Neuronal stem cell (in vitro differentiated cells): ENCODE results near the gene HOOK2.

Experiments
- DNase-seq: peaks from one replicate; pipeline ENCODE4 v3.0.0-alpha.2; 2013; ENCODE audit warnings: low spot score
- H2AFZ ChIP-seq: one replicate; pipeline ENCODE4 v1.6.1; 2013; ENCODE audit warnings: mild to moderate bottlenecking, low read length, inconsistent platforms
- H2AK5ac ChIP-seq: 2 replicates; pipeline ENCODE4 v1.6.1; 2013; ENCODE audit warnings: low read depth, mild to moderate bottlenecking, inconsistent platforms, low read length, moderate library complexity, mixed read lengths
- H2BK120ac ChIP-seq: 2 replicates; pipeline ENCODE4 v1.6.1; 2013; ENCODE audit warnings: low read depth, mild to moderate bottlenecking, inconsistent platforms, low read length, moderate library complexity, mixed read lengths
- H2BK12ac ChIP-seq: one replicate; pipeline ENCODE4 v1.6.1; 2013; ENCODE audit warnings: low read length, inconsistent platforms
- H2BK15ac ChIP-seq: 2 replicates; pipeline ENCODE4 v1.6.1; 2013; ENCODE audit warnings: mild to moderate bottlenecking, low read length, inconsistent platforms, mixed read lengths
- H2BK5ac ChIP-seq: one replicate; pipeline ENCODE4 v1.6.1; 2013; ENCODE audit warnings: inconsistent platforms, mild to moderate bottlenecking, low read length, moderate library complexity
- H3K14ac ChIP-seq: one replicate; pipeline ENCODE4 v1.6.1; 2013; ENCODE audit warnings: low read length, inconsistent platforms
- H3K18ac ChIP-seq: 2 replicates; pipeline ENCODE4 v1.6.1; 2013; ENCODE audit warnings: low read length, inconsistent platforms
- H3K23ac ChIP-seq: 2 replicates; pipeline ENCODE4 v1.6.1; 2013; ENCODE audit warnings: low read depth, mild to moderate bottlenecking, mixed read lengths, low read length, inconsistent platforms; ENCODE audit not compliant: poor library complexity
- H3K27ac ChIP-seq: replicated peaks from 3 replicates; pipeline ENCODE4 v1.5.1; 2013; ENCODE audit warnings: low read length, inconsistent platforms
- H3K27me3 ChIP-seq, 3 experiments: 2 replicates each; pipeline ENCODE4 v1.6.1; 2013; ENCODE audit warnings: low read length in 3 of 3, mild to moderate bottlenecking in 2 of 3, inconsistent platforms in 1 of 3, low read depth in 1 of 3, mixed read lengths in 1 of 3, moderate library complexity in 1 of 3; ENCODE audit not compliant: control insufficient read depth in 3 of 3, insufficient read depth in 3 of 3
- H3K36me3 ChIP-seq, 2 donors: replicated peaks in 1 of 2; 2 replicates each; pipeline ENCODE4 v1.6.1; 2013; ENCODE audit warnings: low read length in 2 of 2; ENCODE audit not compliant: control insufficient read depth in 2 of 2, insufficient read depth in 2 of 2
- H3K4ac ChIP-seq: 2 replicates; pipeline ENCODE4 v1.6.1; 2013; ENCODE audit warnings: inconsistent platforms, mild to moderate bottlenecking, low read length, moderate library complexity
- H3K4me1 ChIP-seq, 2 donors: 1 replicate in 1 of 2; 2 replicates in 1 of 2; pipeline ENCODE4 v1.6.1; 2013; ENCODE audit warnings: low read length in 2 of 2, low read depth in 1 of 2; ENCODE audit not compliant: control insufficient read depth in 2 of 2, insufficient read depth in 1 of 2
- H3K4me2 ChIP-seq: one replicate; pipeline ENCODE4 v1.6.1; 2013; ENCODE audit warnings: mild to moderate bottlenecking, low read length, inconsistent platforms; ENCODE audit not compliant: insufficient read depth, poor library complexity, severe bottlenecking
- H3K4me3 ChIP-seq, 2 donors: 2 replicates each; pipeline ENCODE4 v1.5.1; 2013; ENCODE audit warnings: low read length in 2 of 2, mild to moderate bottlenecking in 2 of 2, inconsistent platforms in 1 of 2, moderate library complexity in 1 of 2
- H3K79me1 ChIP-seq: one replicate; pipeline ENCODE4 v1.6.1; 2013; ENCODE audit warnings: low read depth, mild to moderate bottlenecking, inconsistent platforms, low read length, moderate library complexity
- H3K9ac ChIP-seq: one replicate; pipeline ENCODE4 v1.6.1; 2013; ENCODE audit warnings: mild to moderate bottlenecking, low read depth, low read length, inconsistent platforms; ENCODE audit not compliant: poor library complexity
- H3K9me3 ChIP-seq, 2 donors: replicated peaks in 1 of 2; 2 replicates each; pipeline versions ENCODE3 to v1.6.1; 2013; ENCODE audit warnings: low read length in 2 of 2, mild to moderate bottlenecking in 2 of 2, inconsistent platforms in 1 of 2, low read depth in 1 of 2, mixed read lengths in 1 of 2, moderate library complexity in 1 of 2; ENCODE audit not compliant: control insufficient read depth in 2 of 2, insufficient read depth in 1 of 2
- H4K8ac ChIP-seq: one replicate; pipeline ENCODE4 v1.6.1; 2013; ENCODE audit warnings: low read depth, mild to moderate bottlenecking, inconsistent platforms, low read length, moderate library complexity
- H4K91ac ChIP-seq: one replicate; pipeline ENCODE4 v1.6.1; 2013; ENCODE audit warnings: low read length, low read depth, mild to moderate bottlenecking, inconsistent platforms; ENCODE audit not compliant: poor library complexity
- WGBS, 2 donors: extraction: QIAGEN DNeasy Blood & Tissue Kit; methylation state at CpG; one replicate each; pipeline ENCODE4 v1.1.7; 2013; ENCODE audit warnings: missing lambda C conversion rate in 2 of 2, mixed read lengths in 1 of 2; ENCODE audit not compliant: insufficient read length in 2 of 2, insufficient replicate concordance in 1 of 2; ENCODE audit errors: extremely low coverage in 2 of 2; 5-methylcytosine and 5-hydroxymethylcytosine counted together

Gene HOOK2

DNA sequence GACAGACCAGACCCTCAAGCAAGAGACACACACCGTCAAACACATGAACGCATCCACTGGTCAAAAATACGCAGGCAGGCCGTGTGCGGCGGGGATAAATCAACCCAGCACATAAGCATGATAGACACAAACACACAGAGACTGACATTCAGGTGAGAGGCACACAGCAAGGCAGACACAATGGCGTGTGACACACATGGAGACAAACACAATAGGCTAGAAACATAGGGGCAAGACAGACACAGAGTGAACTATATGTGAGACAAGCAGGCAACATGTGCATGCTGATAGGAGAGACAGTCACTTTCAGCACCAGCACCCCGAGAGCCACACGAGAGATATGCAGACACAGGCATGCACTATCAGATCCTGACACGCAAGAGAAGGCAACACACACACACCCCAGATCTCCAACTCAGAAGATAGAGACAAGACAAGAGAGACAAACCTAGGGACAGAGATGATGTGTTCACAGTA lies 9.1 kb upstream of the HOOK2 start:
- no peak overlapping the region for H2BK15ac ChIP-seq
- no peak overlapping the region for H3K4ac ChIP-seq
- H3K9ac ChIP-seq, result peak overlapping the region; percentile 56
- DNase-seq, result no peak
- H3K79me1 ChIP-seq, result no peaks in the 10 kb centered on the region
- no peak overlapping the region for H3K4me2 ChIP-seq
- H3K4me1 ChIP-seq, result peaks cover 21 to 53% of the 10 kb centered on the region in 2 donors
- H3K27ac ChIP-seq, result no peak overlapping the region
- H3K36me3 ChIP-seq, result no peaks in the 10 kb centered on the region
- no peak overlapping the region for H2BK12ac ChIP-seq
- peak overlapping the region; percentile 20 for H2AK5ac ChIP-seq
- H3K23ac ChIP-seq, result no peak overlapping the region
- peak overlapping the region; percentile 96 for H2BK5ac ChIP-seq
- H3K14ac ChIP-seq, result no peak overlapping the region
- H3K18ac ChIP-seq, result peak overlapping the region; percentile 9
- H2BK120ac ChIP-seq, result no peak overlapping the region
- no peaks in the 10 kb centered on the region for H3K9me3 ChIP-seq
- H4K8ac ChIP-seq, result no peak overlapping the region
- no peaks in the 10 kb centered on the region for H3K27me3 ChIP-seq
- H4K91ac ChIP-seq, result no peak overlapping the region
- WGBS, 2 donors, result no CpG with 5 or more reads among the region's 10 CpGs
- no peak overlapping the region for H3K4me3 ChIP-seq
- no peak overlapping the region for H2AFZ ChIP-seq

DNA sequence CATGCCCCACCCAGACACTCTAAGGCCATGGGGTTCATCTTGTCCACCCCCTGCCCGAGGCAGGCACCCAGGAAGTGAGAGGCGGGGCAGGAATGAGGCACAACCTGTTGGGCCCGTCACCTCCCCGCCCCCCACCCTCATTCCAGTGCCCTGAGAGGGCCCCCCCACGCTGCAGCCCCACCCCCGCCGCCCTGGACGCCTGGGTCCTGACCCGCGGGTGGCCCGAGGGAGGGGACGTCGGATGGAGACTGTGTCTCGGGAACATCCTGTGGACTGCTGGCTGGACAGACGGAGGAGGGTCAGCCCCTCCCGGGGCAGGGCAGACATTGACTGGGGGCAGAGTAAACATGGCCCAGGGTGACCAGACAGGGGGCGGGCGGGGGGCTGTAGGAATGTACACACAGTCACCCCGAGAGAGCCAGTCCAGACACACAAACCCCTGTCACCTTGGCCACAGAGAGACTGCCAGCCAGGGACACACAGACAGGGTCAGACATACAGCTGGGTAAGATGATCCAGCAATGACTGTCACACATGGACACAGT lies 8.6 kb upstream of the HOOK2 start:
- H3K23ac ChIP-seq, result no peak overlapping the region
- no peaks in the 10 kb centered on the region for H3K36me3 ChIP-seq
- no peak overlapping the region for H3K4ac ChIP-seq
- H3K4me2 ChIP-seq, result no peak overlapping the region
- H3K27ac ChIP-seq, result no peak overlapping the region
- DNase-seq, result no peak
- H3K18ac ChIP-seq, result peak overlapping the region; percentile 23
- H4K91ac ChIP-seq, result no peak overlapping the region
- H2BK120ac ChIP-seq, result no peak overlapping the region
- whole genome bisulfite sequencing, 2 donors, result no CpG with 5 or more reads among the region's 19 CpGs
- H3K14ac ChIP-seq, result no peak overlapping the region
- no peaks in the 10 kb centered on the region for H3K79me1 ChIP-seq
- peak overlapping the region; percentile 20 for H2AK5ac ChIP-seq
- peak overlapping the region; percentile 26 for H2BK15ac ChIP-seq
- no peak overlapping the region for H4K8ac ChIP-seq
- peak overlapping the region; percentile 56 for H3K9ac ChIP-seq
- peak overlapping the region in 1 of 2 donors; percentile 46 for H3K4me3 ChIP-seq
- H3K27me3 ChIP-seq, result no peaks in the 10 kb centered on the region
- H2BK12ac ChIP-seq, result no peak overlapping the region
- H3K4me1 ChIP-seq, result peaks cover 19 to 54% of the 10 kb centered on the region in 2 donors
- no peak overlapping the region for H2AFZ ChIP-seq
- H3K9me3 ChIP-seq, result no peaks in the 10 kb centered on the region
- peak overlapping the region; percentile 96 for H2BK5ac ChIP-seq

GRCh38 chr19:12783291-12783848 lies 8.0 kb upstream of the HOOK2 start:
- Histone ChIP-seq H3K79me1 (no peaks in the 10 kb centered on the region), H3K27me3 (peaks cover 0 to under 1% (median 0%) of the 10 kb centered on the region in 3 experiments), H2AK5ac (peak overlapping the region; percentile 99), H3K23ac (no peak overlapping the region), H3K4me2 (peak overlapping the region; percentile 94), H3K4ac (no peak overlapping the region), H3K4me1 (peaks cover 21 to 54% of the 10 kb centered on the region in 2 donors), H3K36me3 (no peaks in the 10 kb centered on the region), H3K9ac (peak overlapping the region; percentile 94), H2AFZ (peak overlapping the region; percentile 84), H2BK120ac (peak overlapping the region; percentile 78), H3K4me3 (peak overlapping the region; percentile 21 to 46), H2BK12ac (peak overlapping the region; percentile 33), H2BK15ac (peak overlapping the region; percentile 90), H3K14ac (peak overlapping the region; percentile 95), H3K27ac (no peak overlapping the region), H3K18ac (peak overlapping the region; percentile 99), H3K9me3 (peaks cover 0 to under 1% of the 10 kb centered on the region in 2 donors), H4K8ac (no peak overlapping the region), H4K91ac (no peak overlapping the region), H2BK5ac (peak overlapping the region; percentile 96)
- DNase-seq, result no peak
- WGBS, 2 donors, result no CpG with 5 or more reads among the region's 16 CpGs
